ENCODE results near the gene GRM4. TPM values are rescaled to one million over a fixed set of nuclear protein-coding genes. Genes with fewer than 3 reads are reported as not detected.

Gene GRM4
- total and polyA plus RNA-seq, 8 donors: 0.30 to 0.70 (median 0.43) TPM; not detected in 2

GRCh38 chr6:34066772-34067770, 78.8 kb downstream of the GRM4 start:
- Histone ChIP-seq H3K27ac (no peak overlapping the region), H3K36me3 (no peaks in the 10 kb centered on the region), H3K4me1 (no peaks in the 10 kb centered on the region), H3K4me3 (no peak overlapping the region), H3K27me3 (peaks cover 0 to 64% of the 10 kb centered on the region in 2 donors), H3K9me3 (no peaks in the 10 kb centered on the region)
- TF ChIP-seq CTCF (IDR thresholded peaks at IDR 0.05): no peak
- DNase-seq: peak in 1 of 4 donors; percentile 59
- intact Hi-C loops (cut with DNase I): no loop called here
- ATAC-seq: no peak

- H3K27me3 ChIP-seq: peaks cover 0 to 69% of the 10 kb centered on the region in 2 donors
- no peak overlapping the region for H3K27ac ChIP-seq
- H3K9me3 ChIP-seq: no peaks in the 10 kb centered on the region
- ATAC-seq: no peak
- no peak for DNase-seq
- H3K4me1 ChIP-seq: no peaks in the 10 kb centered on the region
- H3K36me3 ChIP-seq: no peaks in the 10 kb centered on the region
- no peak overlapping the region for H3K4me3 ChIP-seq
- TF ChIP-seq CTCF (IDR thresholded peaks at IDR 0.05): no peak
- intact Hi-C loops (cut with DNase I): no loop called here
These were observed 79.7 kb downstream of the GRM4 start for GRCh38 chr6:34066218-34066571.

- TF ChIP-seq CTCF (IDR thresholded peaks at IDR 0.05): no peak
- Histone ChIP-seq H3K27me3 (peaks cover 0 to 69% of the 10 kb centered on the region in 2 donors), H3K4me3 (no peak overlapping the region), H3K4me1 (no peaks in the 10 kb centered on the region), H3K9me3 (no peaks in the 10 kb centered on the region), H3K27ac (no peak overlapping the region), H3K36me3 (no peaks in the 10 kb centered on the region)
- peak in 1 of 4 donors; percentile 69 for DNase-seq
- intact Hi-C loops (cut with DNase I): no loop called here
- ATAC-seq: no peak
These were observed 80.2 kb downstream of the GRM4 start for GRCh38 chr6:34065466-34066217.

GRCh38 chr6:34064675-34065074, 81.2 kb downstream of the GRM4 start:
- H3K36me3 ChIP-seq: no peaks in the 10 kb centered on the region
- DNase-seq (peak in 1 of 4 donors; percentile 31), ATAC-seq (no peak)
- TF ChIP-seq CTCF (IDR thresholded peaks at IDR 0.05): no peak
- H3K4me3 ChIP-seq: no peak overlapping the region
- H3K27ac ChIP-seq: no peak overlapping the region
- H3K9me3 ChIP-seq: no peaks in the 10 kb centered on the region
- no peaks in the 10 kb centered on the region for H3K4me1 ChIP-seq
- peaks cover 0 to 69% of the 10 kb centered on the region in 2 donors for H3K27me3 ChIP-seq
- intact Hi-C loops (cut with DNase I): no loop called here

- TF ChIP-seq CTCF (IDR thresholded peaks at IDR 0.05): no peak
- H3K9me3 ChIP-seq: no peaks in the 10 kb centered on the region
- intact Hi-C loops (cut with DNase I): no loop called here
- peaks cover 0 to 68% of the 10 kb centered on the region in 2 donors for H3K27me3 ChIP-seq
- H3K4me1 ChIP-seq: no peaks in the 10 kb centered on the region
- no peak overlapping the region for H3K27ac ChIP-seq
- H3K4me3 ChIP-seq: no peak overlapping the region
- DNase-seq: peak in 2 of 4 donors; percentile 29 to 37
- H3K36me3 ChIP-seq: no peaks in the 10 kb centered on the region
- no peak for ATAC-seq
These were observed 82.2 kb downstream of the GRM4 start for GRCh38 chr6:34063651-34064050.
